Spinal cord (tissue), 10 donors: ENCODE results near the gene CD48. TPM values are rescaled to one million over a fixed set of nuclear protein-coding genes. Genes with fewer than 3 reads are reported as not detected.

Source experiments
- DNase-seq, 6 donors: peaks; one replicate each; pipeline versions ENCODE4 v3.0.0 to v3.0.0-alpha.2; 2013 to 2015; ENCODE audit warnings: low spot score in 6 of 6, low read depth in 4 of 6
- H3K27ac ChIP-seq: one replicate; pipeline ENCODE4 v1.5.1; 2013; ENCODE audit warnings: low read depth, low read length, control low read depth
- H3K27me3 ChIP-seq: one replicate; pipeline ENCODE4 v1.6.1; 2013; ENCODE audit warnings: low read length; ENCODE audit not compliant: control insufficient read depth, insufficient read depth
- H3K36me3 ChIP-seq: one replicate; pipeline ENCODE4 v1.6.1; 2013; ENCODE audit warnings: low read length; ENCODE audit not compliant: control insufficient read depth, insufficient read depth
- H3K4me1 ChIP-seq: one replicate; pipeline ENCODE4 v1.6.1; 2013; ENCODE audit warnings: low read length; ENCODE audit not compliant: control insufficient read depth, insufficient read depth
- H3K4me3 ChIP-seq: one replicate; pipeline ENCODE4 v1.5.1; 2013; ENCODE audit warnings: low read depth, low read length, control low read depth
- H3K9me3 ChIP-seq: one replicate; pipeline ENCODE4 v1.6.1; 2013; ENCODE audit warnings: low read length; ENCODE audit not compliant: control insufficient read depth, insufficient read depth
- WGBS: methylation state at CpG from one replicate; pipeline ENCODE4 v1.1.5; 2013; ENCODE audit warnings: missing lambda C conversion rate; ENCODE audit not compliant: insufficient coverage; 5-methylcytosine and 5-hydroxymethylcytosine counted together
- polyA plus RNA-seq, 2 donors: library from polyadenylated mRNA; unstranded; fragments of 120-200 nt; gene quantifications; one replicate each; pipeline ENCODE4 v1.2.1, GENCODE V29; 2013; ENCODE audit not compliant: insufficient read length in 2 of 2
- total RNA-seq, 2 donors: library from RNA; depleted of rRNA in 1 of 2; stranded (reverse); fragments of 120-200 nt in 1 of 2; fragments of >200 nt in 1 of 2; gene quantifications; one replicate each; pipeline versions ENCODE4 v1.2.3 to v1.2.4, GENCODE V29; 2013 to 2014
- donor health status: healthy.

Gene CD48
- total and polyA plus RNA-seq, 4 donors = 0.62 to 9.4 (median 1.1) TPM; not detected in 1

GRCh38 chr1:160651433-160652064 is 60.1 kb downstream of the CD48 start:
- no peak overlapping the region for H3K27ac ChIP-seq
- H3K4me1 ChIP-seq = no peaks in the 10 kb centered on the region
- H3K36me3 ChIP-seq = no peaks in the 10 kb centered on the region
- H3K9me3 ChIP-seq = no peaks in the 10 kb centered on the region
- no peaks in the 10 kb centered on the region for H3K27me3 ChIP-seq
- whole genome bisulfite sequencing = 57% methylated on average over 1 of the region's 1 CpG
- peak in 1 of 6 donors; percentile 7 for DNase-seq
- no peak overlapping the region for H3K4me3 ChIP-seq

GRCh38 chr1:160647329-160647720 is 64.3 kb downstream of the CD48 start:
- Histone ChIP-seq H3K27ac (no peak overlapping the region), H3K9me3 (no peaks in the 10 kb centered on the region), H3K27me3 (no peaks in the 10 kb centered on the region), H3K4me3 (no peak overlapping the region), H3K4me1 (no peaks in the 10 kb centered on the region), H3K36me3 (no peaks in the 10 kb centered on the region)
- WGBS = 94% methylated on average over 2 of the region's 3 CpGs
- DNase-seq = no peak

GRCh38 chr1:160646711-160647328 is 64.8 kb downstream of the CD48 start, which contains the start of gene SLAMF1:
SLAMF1 (minus strand) TSS chr1:160647044; CDS start chr1:160646945, 99 bp downstream.
- H3K27me3 ChIP-seq = no peaks in the 10 kb centered on the region
- H3K4me3 ChIP-seq = no peak within 1 kb of the TSS
- H3K4me1 ChIP-seq = no peaks in the 10 kb centered on the region
- H3K9me3 ChIP-seq = no peaks in the 10 kb centered on the region
- no peak within 1 kb of the TSS for H3K27ac ChIP-seq
- no peaks in the 10 kb centered on the region for H3K36me3 ChIP-seq
- no peak for DNase-seq
- WGBS = 80% methylated on average over 11 of the region's 11 CpGs

- Histone ChIP-seq H3K4me1 (no peaks in the 10 kb centered on the region), H3K27me3 (no peaks in the 10 kb centered on the region), H3K9me3 (no peaks in the 10 kb centered on the region), H3K27ac (no peak overlapping the region), H3K4me3 (no peak overlapping the region), H3K36me3 (no peaks in the 10 kb centered on the region)
- DNase-seq = no peak
- 91% methylated on average over 1 of the region's 1 CpG for whole genome bisulfite sequencing
These were observed 65.4 kb downstream of the CD48 start for GRCh38 chr1:160646180-160646579.

- no peak overlapping the region for H3K4me3 ChIP-seq
- no peaks in the 10 kb centered on the region for H3K27me3 ChIP-seq
- no peaks in the 10 kb centered on the region for H3K36me3 ChIP-seq
- H3K9me3 ChIP-seq = no peaks in the 10 kb centered on the region
- no peak for DNase-seq
- no peak overlapping the region for H3K27ac ChIP-seq
- 92% methylated on average over 13 of the region's 13 CpGs for WGBS
- H3K4me1 ChIP-seq = no peaks in the 10 kb centered on the region
These were observed 66.1 kb downstream of the CD48 start for GRCh38 chr1:160645386-160646130.

- no peak for DNase-seq
- Histone ChIP-seq H3K4me3 (no peak overlapping the region), H3K27ac (no peak overlapping the region), H3K4me1 (no peaks in the 10 kb centered on the region), H3K36me3 (no peaks in the 10 kb centered on the region), H3K27me3 (no peaks in the 10 kb centered on the region), H3K9me3 (no peaks in the 10 kb centered on the region)
These were observed 67.2 kb downstream of the CD48 start for GRCh38 chr1:160644399-160644798.

GRCh38 chr1:160643138-160643537 is 68.5 kb downstream of the CD48 start:
- 92% methylated on average over 1 of the region's 5 CpGs for WGBS
- DNase-seq = no peak
- H3K4me3 ChIP-seq = no peak overlapping the region
- H3K36me3 ChIP-seq = no peaks in the 10 kb centered on the region
- no peaks in the 10 kb centered on the region for H3K27me3 ChIP-seq
- H3K4me1 ChIP-seq = no peaks in the 10 kb centered on the region
- no peaks in the 10 kb centered on the region for H3K9me3 ChIP-seq
- no peak overlapping the region for H3K27ac ChIP-seq

GRCh38 chr1:160642281-160642644 is 69.4 kb downstream of the CD48 start:
- no peaks in the 10 kb centered on the region for H3K4me1 ChIP-seq
- no peak for DNase-seq
- H3K27ac ChIP-seq = no peak overlapping the region
- no CpG with 5 or more reads among the region's 2 CpGs for WGBS
- no peaks in the 10 kb centered on the region for H3K36me3 ChIP-seq
- no peak overlapping the region for H3K4me3 ChIP-seq
- no peaks in the 10 kb centered on the region for H3K9me3 ChIP-seq
- no peaks in the 10 kb centered on the region for H3K27me3 ChIP-seq

- Histone ChIP-seq H3K4me1 (no peaks in the 10 kb centered on the region), H3K9me3 (no peaks in the 10 kb centered on the region), H3K4me3 (no peak overlapping the region), H3K27me3 (no peaks in the 10 kb centered on the region), H3K27ac (no peak overlapping the region), H3K36me3 (no peaks in the 10 kb centered on the region)
- DNase-seq = no peak
- WGBS = no CpG with 5 or more reads among the region's 8 CpGs
These were observed 70.0 kb downstream of the CD48 start for GRCh38 chr1:160641323-160642280.
